Myocyte (in vitro differentiated cells): ENCODE measurements around the gene SELPLG. TPM values are rescaled to one million over a fixed set of nuclear protein-coding genes. Genes with fewer than 3 reads are reported as not detected.
"Not testable (repeated sequence)": the region's sequence is repeated elsewhere in the genome, so short reads cannot be mapped to it uniquely, and the experiment has no call there.

ENCODE experiments used
- DNase-seq: peaks from one replicate; pipeline ENCODE4 v3.0.0-alpha.2; 2012; ENCODE audit warnings: low read depth
- polyA plus RNA-seq: library from polyadenylated mRNA; unstranded; fragments of >200 nt; gene quantifications from one replicate; pipeline ENCODE4 v1.2.1, GENCODE V29; 2012; ENCODE audit warnings: missing spikeins
- total RNA-seq: library from RNA; depleted of rRNA; stranded (reverse); fragments of >200 nt; gene quantifications from 2 replicates; pipeline ENCODE4 v1.2.3, GENCODE V29; 2014

Gene SELPLG, protein sequence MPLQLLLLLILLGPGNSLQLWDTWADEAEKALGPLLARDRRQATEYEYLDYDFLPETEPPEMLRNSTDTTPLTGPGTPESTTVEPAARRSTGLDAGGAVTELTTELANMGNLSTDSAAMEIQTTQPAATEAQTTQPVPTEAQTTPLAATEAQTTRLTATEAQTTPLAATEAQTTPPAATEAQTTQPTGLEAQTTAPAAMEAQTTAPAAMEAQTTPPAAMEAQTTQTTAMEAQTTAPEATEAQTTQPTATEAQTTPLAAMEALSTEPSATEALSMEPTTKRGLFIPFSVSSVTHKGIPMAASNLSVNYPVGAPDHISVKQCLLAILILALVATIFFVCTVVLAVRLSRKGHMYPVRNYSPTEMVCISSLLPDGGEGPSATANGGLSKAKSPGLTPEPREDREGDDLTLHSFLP
- 2.4 and 2.9 TPM in 2 replicates for total RNA-seq
- polyA plus RNA-seq: 5.1 TPM

DNA sequence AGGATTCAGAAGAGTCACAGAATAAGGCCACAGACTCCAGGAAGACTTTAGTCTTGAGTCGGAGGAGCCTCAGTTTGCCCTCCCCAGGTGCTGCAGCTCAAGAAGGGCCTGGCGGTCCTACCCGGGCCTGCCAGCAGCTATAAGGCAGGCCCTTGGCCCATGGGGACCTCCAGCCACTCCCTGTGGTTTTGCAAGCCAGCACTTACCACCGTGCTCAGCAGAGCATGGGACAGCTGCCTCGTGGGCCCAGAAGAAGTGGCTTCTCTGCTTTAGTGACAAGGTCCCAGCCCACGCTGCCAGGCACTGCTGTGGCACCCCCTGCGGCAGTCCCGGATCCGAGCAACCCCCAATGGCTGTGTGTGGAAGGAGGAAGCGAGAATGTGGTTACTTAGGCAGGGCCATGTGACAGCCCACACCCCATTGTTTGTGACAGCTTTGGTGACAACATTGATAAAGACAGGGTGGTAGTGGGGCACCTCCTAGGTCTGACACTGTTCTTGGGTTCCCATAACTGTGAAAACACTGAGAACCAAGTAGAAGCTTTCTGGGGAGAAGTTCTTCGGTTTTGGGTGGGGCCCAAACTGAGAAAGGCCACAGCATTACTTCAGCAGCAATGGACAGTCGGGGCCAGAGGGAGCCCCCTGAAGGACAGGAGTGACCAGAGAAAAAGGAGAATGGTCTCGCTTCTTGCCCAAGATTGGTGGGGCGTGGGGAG is at the start of gene SELPLG:
Gene SELPLG, minus strand, starts transcription at position 361 of the 715 bp plus-strand sequence. CDS start 9,587 bp downstream, outside the sequence.
- DNase-seq: peak; percentile 93

DNA sequence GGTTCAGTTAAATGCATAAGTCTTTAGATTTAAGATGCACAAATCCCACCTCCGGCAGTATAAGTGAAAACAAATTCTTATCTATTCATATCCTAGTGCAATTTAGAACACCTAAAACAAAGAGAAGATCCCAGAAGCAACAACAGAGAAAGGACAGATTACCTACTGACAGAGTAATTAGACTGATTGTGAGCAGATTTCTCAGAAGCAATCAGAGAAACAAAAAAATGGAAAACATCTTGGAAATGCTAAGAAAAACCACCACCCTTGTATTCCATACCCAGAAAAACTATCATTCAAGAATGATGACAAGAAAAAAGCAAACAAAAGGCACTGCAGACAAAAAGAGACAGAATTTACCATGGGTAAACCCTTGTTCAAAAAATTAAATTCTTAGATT is 47.6 kb upstream of the SELPLG start:
- no peak for DNase-seq

DNA sequence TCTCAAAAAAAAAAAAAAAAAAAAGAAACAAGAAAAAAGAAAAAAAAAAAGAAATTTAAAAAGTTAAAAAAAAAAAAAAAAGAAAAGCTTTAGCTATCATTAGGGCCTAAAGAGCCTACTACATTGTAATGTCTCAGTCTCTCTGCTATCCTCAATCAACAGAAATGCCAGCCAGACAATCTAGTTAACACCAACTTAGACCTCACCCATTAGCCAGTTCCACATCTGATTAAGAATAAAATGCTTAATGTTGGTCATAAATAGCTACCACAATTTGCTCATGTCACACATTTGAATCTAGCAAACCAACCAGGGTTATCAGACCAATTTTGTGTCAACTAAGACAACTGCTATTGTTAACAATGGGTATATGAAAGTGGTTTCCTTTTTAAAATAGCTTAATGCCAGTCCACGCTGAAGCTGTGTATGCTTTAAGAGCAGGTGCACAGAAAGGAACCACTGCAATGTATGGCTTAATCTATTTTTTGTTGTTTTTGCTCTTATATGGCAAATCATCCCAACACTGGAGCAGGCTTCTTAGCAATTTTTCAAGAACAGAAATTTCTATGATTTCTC is 45.5 kb upstream of the SELPLG start:
- DNase-seq: no peak

DNA sequence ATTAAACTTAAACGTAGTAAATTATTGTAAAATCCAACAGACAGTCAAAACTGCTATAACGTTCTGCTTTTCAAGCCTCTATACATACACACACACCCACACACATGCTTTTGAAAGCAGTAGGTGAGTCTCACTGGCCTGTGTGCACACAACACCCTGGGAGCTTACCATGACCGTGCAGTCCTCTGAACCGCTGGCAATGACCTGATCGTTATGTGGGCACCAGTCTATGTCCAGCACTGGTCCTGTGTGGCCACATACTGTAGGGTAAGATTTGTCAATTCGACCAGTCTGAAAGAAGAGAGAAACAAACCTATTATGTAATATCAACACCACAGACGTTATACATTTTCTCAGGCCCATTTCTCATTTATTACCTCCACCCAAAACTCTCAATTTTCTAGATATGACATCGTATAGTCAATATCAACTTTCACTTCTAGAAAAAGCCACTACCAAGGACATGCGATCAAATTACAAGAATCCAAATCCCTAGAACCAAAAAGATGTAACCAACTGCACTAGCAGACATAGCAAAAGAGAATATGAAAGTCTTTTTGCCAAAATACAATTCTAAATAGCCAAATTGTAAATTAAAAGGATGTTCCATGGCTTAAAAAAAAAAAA is 44.5 kb upstream of the SELPLG start:
- DNase-seq: no peak

DNA sequence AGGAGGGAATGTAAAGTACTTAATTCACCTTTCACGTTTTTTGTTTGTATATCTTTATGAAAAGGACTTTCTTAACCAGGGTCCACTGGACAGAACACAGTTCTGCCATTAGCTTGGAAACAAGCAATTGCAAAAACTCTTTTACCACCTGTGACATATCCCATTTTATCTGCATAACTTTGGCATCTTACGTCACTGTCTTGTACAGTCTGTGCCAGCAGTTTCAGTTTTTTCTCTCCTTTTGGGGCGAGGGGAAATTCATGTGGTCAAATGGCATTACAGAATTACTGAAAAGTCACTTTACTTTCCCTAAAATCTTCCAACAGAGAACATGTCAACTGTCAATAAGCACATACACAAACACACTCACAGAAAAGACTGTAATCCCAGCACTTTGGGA is 43.7 kb upstream of the SELPLG start:
- no peak for DNase-seq

DNA sequence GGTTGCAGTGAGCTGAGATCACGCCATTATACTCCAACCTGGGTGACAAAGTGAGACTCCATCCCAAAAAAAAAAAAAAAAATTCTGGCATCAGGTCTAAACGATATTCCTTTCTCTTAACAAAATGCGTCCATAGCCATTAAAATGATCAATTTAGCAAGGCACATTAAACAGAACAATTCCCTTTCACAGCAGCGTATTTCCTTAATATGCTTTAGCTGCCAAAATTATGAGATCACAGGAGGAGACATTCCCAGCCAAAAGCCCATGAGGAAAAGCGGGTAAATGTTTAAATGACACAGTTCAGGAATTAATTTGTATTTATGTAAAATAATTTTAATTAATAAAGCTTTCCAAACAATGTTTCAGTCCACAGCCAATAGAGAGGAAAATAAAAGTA is 43.0 kb upstream of the SELPLG start:
- no peak for DNase-seq

DNA sequence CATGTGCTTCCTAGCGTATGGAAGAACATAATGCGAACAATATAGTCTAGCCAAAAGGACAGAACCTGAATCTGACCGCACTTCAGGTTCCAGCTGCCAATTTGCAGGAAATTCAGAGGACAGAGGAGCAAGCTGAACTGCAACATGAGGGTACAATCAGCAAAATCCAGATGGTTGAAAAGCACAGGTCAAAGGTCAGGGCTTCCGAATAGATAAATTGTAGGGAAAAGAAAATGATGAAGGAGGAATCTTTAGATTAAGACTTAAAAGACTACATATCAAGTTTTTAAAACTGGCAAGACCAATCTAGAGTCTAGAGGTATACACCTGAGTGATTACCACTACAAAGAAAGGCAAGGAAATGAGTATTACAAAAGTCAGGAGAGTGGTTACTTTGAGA is 42.1 kb upstream of the SELPLG start:
- no peak for DNase-seq

DNA sequence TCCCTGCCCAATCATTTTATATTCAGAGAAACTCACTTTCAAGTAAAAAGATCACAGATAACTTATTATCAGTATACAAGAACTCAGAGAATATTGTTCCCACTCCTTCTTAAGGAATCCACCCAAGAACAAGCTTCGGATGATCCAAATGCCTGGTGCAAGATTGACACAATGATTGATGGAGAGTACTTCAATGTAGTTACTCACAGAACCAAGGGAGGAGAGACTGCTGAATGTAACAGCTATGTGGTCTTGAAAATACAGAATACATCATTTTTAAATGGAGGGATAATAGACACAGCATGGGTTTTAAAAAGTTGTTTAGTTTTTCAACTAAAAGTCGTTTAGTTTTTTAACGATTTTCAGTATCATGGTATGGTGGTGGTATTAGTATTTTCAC is 38.4 kb upstream of the SELPLG start:
- no peak for DNase-seq

DNA sequence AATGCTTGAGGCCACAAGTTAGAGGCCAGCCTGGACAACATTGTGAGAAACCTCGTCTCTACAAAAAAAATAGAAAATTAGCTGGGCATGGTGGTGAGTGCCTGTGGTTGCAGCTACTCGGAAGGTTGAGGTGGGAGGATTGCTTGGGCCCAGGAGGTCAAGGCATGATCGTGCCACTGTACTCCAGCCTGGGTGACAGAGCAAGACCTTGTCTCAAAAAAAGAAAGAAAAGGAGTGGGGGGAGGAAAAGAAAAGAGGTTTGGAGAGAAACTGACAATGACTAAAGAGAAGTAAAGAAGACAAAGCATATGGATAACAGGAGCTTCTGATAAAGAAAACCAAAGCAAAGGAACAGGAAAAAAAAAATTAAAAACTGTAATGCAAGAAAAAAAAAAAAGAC is 37.4 kb upstream of the SELPLG start:
- DNase-seq: no peak

DNA sequence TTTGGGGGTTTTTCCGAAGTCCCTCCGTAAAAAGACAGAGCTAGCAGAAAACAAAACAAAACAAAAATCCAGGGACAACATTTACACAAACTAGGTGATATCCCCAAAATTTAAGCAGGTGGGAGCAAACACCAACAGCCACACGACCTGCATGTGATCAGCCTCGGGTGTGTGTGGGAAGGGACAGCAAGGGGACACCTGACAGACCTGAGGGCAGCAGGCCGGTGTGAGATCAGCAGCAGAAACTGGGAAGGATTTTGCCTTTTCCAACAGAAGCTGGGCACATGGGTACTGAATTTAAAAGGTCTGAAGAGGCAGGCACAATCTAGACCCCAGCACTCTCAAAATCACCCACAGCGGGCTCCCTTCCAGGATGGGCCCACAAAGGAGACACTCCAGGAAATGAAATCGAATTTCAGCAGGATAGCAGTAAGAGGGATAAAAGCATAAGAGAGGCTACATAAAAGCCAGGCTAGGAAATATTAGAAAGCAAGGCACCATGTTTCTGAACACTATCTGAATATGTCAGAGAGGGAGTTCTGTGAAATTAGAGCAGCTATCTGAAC is 36.5 kb upstream of the SELPLG start:
- no peak for DNase-seq

DNA sequence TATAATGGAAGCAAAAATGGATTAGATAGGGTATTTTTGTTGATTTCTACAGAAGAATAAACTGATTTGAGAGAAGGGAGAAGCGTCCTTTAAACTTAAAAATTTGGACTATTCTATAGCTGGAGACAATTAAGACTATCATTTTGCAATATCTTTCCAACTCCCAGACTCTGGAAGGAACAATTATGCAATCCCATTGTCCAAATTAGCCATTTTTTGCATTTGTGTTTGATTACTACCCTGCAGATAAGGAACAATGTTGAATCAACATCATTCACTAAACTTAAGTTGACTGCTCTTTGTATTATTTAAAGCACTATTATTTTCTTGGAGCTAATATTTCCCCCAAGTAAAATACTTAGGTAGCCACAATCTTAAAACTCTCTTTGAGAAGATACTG is 34.8 kb upstream of the SELPLG start:
- DNase-seq: no peak

DNA sequence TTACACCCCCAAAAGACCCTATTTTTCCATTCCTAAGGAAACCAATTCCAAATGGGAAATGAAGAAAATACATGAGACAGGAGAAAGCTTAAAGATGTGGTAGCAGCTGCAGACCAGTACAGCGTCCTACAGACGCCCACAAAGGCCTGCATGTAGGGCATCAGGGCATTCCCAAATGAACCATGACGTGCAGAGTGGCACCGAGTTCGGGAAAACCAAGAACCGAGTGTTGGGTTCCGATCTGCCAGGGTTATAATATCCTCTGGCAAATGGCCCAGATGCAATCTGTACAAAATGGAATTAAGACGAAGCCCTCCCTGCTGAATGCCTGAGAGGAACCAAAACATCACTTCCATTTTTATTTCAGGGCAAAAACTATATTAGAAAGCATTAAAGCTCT is 34.4 kb upstream of the SELPLG start:
- DNase-seq: peak; percentile 31

DNA sequence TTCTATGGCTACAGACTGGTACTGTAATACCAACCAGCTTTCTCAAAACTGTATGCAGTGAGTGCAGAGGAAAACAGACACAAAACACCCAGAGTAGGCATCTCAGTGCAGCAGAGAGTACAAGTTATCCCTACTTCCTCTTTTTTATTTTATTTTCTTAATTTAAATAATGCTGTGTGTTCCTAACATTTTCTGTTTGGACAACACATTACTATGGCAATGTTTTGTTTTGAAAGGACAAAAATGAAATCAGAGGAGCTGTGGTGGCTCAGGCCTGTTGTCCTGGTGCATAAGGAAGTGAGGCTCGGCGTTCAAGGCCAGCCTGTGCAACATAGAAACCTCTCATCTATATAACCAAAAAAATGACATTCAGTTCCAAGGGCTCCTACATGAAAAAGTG is 33.7 kb upstream of the SELPLG start:
- DNase-seq: no peak

DNA sequence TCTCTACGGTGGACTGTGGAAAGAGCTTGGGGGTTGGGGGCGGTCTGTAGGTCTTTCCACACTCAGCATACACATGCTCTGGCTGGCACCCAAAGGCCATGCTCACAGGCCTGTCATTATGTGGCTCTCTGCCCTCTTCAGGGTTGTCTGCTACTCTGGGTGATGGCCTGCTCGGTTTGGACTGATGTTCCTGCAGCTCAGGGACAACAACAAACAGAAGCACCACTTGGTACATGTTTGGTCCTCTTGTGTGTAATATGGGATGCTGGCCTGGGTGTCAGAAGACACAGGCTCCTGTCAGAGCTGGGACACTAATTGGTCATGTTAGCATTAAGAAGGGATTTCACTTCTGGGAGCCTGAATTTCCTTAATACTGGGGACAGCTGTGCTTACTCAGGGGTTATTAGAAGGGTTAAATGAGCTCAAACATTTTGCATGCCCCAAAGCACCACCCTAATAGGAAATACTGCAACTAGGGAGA is 32.7 kb upstream of the SELPLG start:
- DNase-seq: peak; percentile 41

DNA sequence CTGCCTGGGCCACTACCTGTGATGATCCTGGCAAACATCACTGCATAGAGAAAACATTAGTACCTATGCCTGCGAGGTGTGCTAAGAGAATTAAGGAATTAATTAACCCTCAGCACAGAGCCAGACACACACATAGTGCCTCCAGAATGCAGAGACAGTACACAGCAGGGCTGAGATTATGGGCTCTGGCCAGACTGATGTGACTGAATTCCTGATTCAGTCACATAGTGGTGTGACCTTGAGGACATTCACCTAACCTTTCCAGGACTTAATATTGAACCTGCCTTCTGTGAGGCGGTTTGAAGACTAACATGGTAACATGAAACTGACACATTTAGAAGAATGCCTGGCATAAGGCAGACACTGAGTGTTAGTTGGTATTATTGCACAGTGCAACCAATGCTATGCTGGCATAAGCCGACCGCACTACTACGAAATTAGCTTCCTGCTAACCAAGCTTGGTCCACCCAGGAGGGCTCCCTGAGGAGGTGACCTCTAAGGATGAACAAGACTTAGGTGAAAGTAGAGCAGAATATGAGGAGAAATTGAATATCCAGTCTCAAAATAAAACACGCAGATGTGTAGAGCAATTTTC is 32.0 kb upstream of the SELPLG start:
- DNase-seq: peak; percentile 17

DNA sequence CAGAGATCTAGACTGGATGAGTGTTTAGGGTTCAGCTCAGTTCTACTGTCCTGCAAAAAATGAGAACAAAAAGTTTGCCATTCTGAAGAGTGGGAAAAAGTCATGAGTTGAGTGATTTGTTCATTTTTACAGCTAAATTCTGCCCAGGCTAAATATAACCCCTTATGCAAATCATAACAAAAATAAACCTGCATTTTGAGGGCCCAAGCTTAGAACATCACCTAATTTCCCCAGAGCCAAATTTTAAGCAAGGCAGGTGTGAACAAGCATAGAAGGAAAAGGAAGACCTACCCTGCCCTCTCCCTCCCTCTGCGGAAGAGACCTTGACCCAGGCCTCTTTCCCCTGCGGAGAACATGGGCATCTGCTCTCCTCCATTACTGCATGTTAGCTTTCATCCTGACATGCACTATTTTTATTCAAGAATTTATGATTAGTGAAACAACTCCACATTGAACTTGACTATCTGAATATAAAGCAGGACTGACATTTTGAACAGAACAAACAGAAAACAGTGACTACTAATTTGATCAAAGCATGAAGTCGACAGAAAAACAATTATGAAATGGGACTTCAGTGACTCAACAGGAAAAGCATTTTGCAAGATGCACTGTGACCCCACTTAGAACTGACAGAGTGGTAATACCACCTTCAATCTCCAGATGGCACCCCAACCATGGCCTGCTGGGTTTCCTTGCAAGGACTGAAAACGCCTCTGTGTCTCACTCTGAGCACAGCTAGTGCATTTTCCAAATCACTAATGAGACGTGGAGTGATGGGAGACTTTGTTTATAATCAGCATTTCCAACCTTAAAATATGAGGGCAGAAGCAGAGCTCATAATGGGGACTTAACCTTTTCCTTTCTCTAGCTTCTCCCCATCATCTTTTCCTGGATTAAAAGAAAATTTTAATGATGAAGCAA is 30.9 kb upstream of the SELPLG start:
- peak; percentile 93 for DNase-seq

DNA sequence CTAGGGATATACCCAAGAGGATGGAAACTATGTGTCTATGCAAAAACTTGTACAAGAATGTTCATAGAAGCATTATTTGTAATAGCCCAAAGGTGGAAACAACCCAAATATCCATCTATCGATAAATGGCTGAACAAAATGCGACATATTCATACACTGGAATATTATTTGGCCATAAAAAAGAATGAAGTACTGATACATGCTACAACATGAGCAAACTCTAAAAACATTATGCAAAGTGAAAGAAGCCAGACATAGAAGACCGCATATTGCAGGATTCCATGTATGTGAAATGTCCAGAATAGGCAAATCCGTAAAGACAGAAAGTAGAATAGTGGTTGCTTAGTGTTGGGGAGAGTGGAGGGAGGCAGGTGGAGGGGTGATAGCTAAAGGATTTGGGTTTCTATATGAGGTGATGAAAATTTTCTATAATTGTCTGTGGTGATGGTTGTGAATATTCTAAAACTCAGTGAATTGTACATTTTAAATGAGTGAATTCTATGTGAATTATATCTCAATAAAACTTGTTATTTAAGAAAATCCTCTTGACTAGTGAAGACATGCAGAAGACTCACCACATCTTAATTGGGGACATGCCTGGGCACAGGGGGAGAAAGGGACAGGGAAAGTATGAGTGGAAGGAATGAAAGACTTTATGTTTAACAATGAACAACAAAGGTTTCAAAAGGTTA is 29.8 kb upstream of the SELPLG start:
- DNase-seq: no peak

DNA sequence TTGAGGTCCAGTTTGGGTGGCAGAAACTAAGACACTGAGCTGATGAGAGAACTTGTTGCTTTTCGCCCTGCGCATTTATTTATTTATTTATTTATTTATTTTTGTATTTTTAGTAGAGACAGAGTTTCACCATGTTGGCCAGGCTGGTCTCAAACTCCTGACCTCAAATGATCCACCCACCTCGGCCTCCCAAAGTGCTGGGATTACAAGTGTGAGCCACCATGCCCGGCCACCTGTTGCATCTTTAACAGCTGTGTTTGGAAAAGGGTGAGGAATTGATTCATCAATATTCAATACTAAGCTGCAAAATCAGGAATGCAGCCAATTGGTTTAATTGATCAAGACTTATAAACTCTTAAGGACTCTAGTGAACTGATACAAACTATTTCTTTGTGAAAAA is 24.4 kb upstream of the SELPLG start:
- DNase-seq: not testable (repeated sequence)

DNA sequence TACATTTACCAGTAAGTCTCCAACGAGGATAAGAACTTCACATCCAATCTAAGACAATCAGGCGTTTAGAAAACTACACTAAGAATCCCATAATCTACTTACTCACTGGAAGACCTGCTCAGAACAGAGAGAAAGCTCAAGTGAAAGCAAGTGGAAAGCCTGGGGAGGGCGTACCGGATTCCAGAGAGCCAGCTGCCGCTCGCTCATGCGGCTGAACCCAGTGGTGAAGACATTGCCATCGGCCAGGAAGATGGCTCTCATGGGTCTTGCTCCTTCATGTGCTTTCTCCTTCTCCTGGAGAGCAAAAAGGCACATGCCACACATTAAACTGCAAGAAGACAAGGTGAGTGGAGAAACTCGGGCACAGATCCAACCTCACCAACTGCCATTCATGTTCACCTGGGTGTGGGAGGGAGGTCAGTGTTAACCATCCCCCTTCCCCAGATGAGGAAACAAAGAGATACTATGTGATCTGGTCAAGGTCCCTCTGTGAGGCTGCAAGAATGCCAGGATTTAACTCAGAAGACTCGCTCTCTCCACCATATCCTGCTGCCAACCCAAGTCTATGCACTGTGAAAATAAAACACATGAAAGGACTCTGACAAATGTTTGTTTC is 23.5 kb upstream of the SELPLG start:
- peak; percentile 18 for DNase-seq
